Fibroblast of lung (primary cell): ENCODE results near the gene LMF1. TPM values are rescaled to one million over a fixed set of nuclear protein-coding genes. Genes with fewer than 3 reads are reported as not detected.

ENCODE experiments used
- DNase-seq, 2 donors: peaks; one replicate each; pipeline versions ENCODE4 v3.0.0 to v3.0.0-alpha.2; 2010; ENCODE audit warnings: low read depth in 2 of 2
- H2AFZ ChIP-seq: 2 replicates; pipeline ENCODE4 v1.5.1; 2012; ENCODE audit warnings: low read length, control low read depth, inconsistent platforms
- H3K27ac ChIP-seq: 2 replicates; pipeline ENCODE4 v1.5.1; 2011; ENCODE audit warnings: low read length, control low read depth; ENCODE audit not compliant: insufficient read depth
- H3K27me3 ChIP-seq: 2 replicates; pipeline ENCODE4 v1.5.1; 2011; ENCODE audit warnings: mild to moderate bottlenecking, low read length; ENCODE audit not compliant: control insufficient read depth, insufficient read depth
- H3K36me3 ChIP-seq: 2 replicates; pipeline ENCODE4 v1.5.1; 2011; ENCODE audit warnings: low read length; ENCODE audit not compliant: control insufficient read depth, insufficient read depth
- H3K4me1 ChIP-seq: 2 replicates; pipeline ENCODE4 v1.5.1; 2011; ENCODE audit warnings: low read length; ENCODE audit not compliant: control insufficient read depth, insufficient read depth; ENCODE audit errors: extremely low read depth
- H3K4me2 ChIP-seq: 2 replicates; pipeline ENCODE4 v1.5.1; 2011; ENCODE audit warnings: low read length, control low read depth; ENCODE audit not compliant: insufficient read depth; ENCODE audit errors: extremely low read depth
- H3K4me3 ChIP-seq, 4 experiments: fragments of 200-600 bp in 1 of 4; sonication (generic) in 1 of 4; replicated peaks in 1 of 4; 2 replicates each; pipeline ENCODE4 v1.5.1; 2011 to 2016; ENCODE audit warnings: low read length in 4 of 4, low read depth in 3 of 4, mild to moderate bottlenecking in 3 of 4, control low read depth in 2 of 4, inconsistent platforms in 1 of 4, mixed read lengths in 1 of 4; ENCODE audit not compliant: insufficient read depth in 1 of 4; ENCODE audit errors: control extremely low read depth in 1 of 4
- H3K79me2 ChIP-seq: 2 replicates; pipeline ENCODE4 v1.5.1; 2012; ENCODE audit warnings: mild to moderate bottlenecking, low read length, inconsistent platforms; ENCODE audit not compliant: control insufficient read depth, insufficient read depth
- H3K9ac ChIP-seq: 2 replicates; pipeline ENCODE4 v1.5.1; 2011; ENCODE audit warnings: mild to moderate bottlenecking, low read length, control low read depth; ENCODE audit not compliant: insufficient read depth
- H3K9me3 ChIP-seq: 2 replicates; pipeline ENCODE4 v1.5.1; 2012; ENCODE audit warnings: low read depth, low read length; ENCODE audit not compliant: control insufficient read depth, insufficient read depth
- H4K20me1 ChIP-seq: 2 replicates; pipeline ENCODE4 v1.5.1; 2011; ENCODE audit warnings: low read length; ENCODE audit not compliant: control insufficient read depth, insufficient read depth; ENCODE audit errors: extremely low read depth
- CTCF ChIP-seq, 2 donors: IDR thresholded peaks in 1 of 2; conservative IDR thresholded peaks in 1 of 2; 1 replicate in 1 of 2; 2 replicates in 1 of 2; pipeline ENCODE4 v1.5.1; 2011 to 2012; ENCODE audit warnings: low read length in 2 of 2, control low read depth in 1 of 2, inconsistent platforms in 1 of 2, low read depth in 1 of 2, mild to moderate bottlenecking in 1 of 2
- EZH2 ChIP-seq: IDR thresholded peaks from 2 replicates; pipeline ENCODE4 v1.5.1; 2012; ENCODE audit warnings: low read length, control low read depth, mild to moderate bottlenecking; ENCODE audit errors: missing control alignments
- polyA plus RNA-seq, 2 donors: library from polyadenylated mRNA; depleted of rRNA in 1 of 2; stranded (reverse) in 1 of 2; unstranded in 1 of 2; fragments of >200 nt; gene quantifications; 2 replicates each; pipeline ENCODE4 v1.2.1, GENCODE V29; 2011 to 2012; ENCODE audit warnings: missing spikeins in 1 of 2
- total RNA-seq: library from RNA; depleted of rRNA; stranded (reverse); fragments of >200 nt; gene quantifications from 2 replicates; pipeline ENCODE4 v1.2.1, GENCODE V29; 2014

LMF1 gene
- total and polyA plus RNA-seq, 2 donors (not counting 1 experiment from before 2014, with no cell fraction given), result 12.3 to 12.6 TPM

GRCh38 chr16:848510-849253 is 122.1 kb downstream of the LMF1 start:
- Histone ChIP-seq H3K79me2 (no peaks in the 10 kb centered on the region), H3K4me2 (no peak overlapping the region), H3K9me3 (no peaks in the 10 kb centered on the region), H3K4me3 (no peak overlapping the region), H3K4me1 (no peaks in the 10 kb centered on the region), H4K20me1 (no peaks in the 10 kb centered on the region), H3K36me3 (no peaks in the 10 kb centered on the region), H2AFZ (no peak overlapping the region), H3K9ac (no peak overlapping the region), H3K27me3 (no peaks in the 10 kb centered on the region), H3K27ac (no peak overlapping the region)
- no peak for DNase-seq
- TF ChIP-seq EZH2 (no peak), CTCF (conservative IDR thresholded peaks at IDR 0.05 in 1 of 2, IDR thresholded peaks at IDR 0.05 in 1 of 2; ENCODE audit: low read depth in 1 of 2, low read length in 2 of 2) (no peak)

GRCh38 chr16:847681-848445 is 122.9 kb downstream of the LMF1 start:
- no peak overlapping the region for H2AFZ ChIP-seq
- no peaks in the 10 kb centered on the region for H3K4me1 ChIP-seq
- H3K79me2 ChIP-seq, result no peaks in the 10 kb centered on the region
- no peak overlapping the region for H3K9ac ChIP-seq
- H3K27me3 ChIP-seq, result no peaks in the 10 kb centered on the region
- DNase-seq, result no peak
- H3K9me3 ChIP-seq, result no peaks in the 10 kb centered on the region
- no peaks in the 10 kb centered on the region for H4K20me1 ChIP-seq
- H3K27ac ChIP-seq, result no peak overlapping the region
- H3K4me3 ChIP-seq, result no peak overlapping the region
- no peak for TF ChIP-seq CTCF (conservative IDR thresholded peaks at IDR 0.05 in 1 of 2, IDR thresholded peaks at IDR 0.05 in 1 of 2; ENCODE audit: low read depth in 1 of 2, low read length in 2 of 2)
- TF ChIP-seq EZH2, result no peak
- H3K36me3 ChIP-seq, result no peaks in the 10 kb centered on the region
- no peak overlapping the region for H3K4me2 ChIP-seq

GRCh38 chr16:847151-847550 is 123.6 kb downstream of the LMF1 start:
- no peak overlapping the region for H3K4me3 ChIP-seq
- DNase-seq, result no peak
- no peak overlapping the region for H2AFZ ChIP-seq
- H3K36me3 ChIP-seq, result no peaks in the 10 kb centered on the region
- no peak overlapping the region for H3K27ac ChIP-seq
- no peaks in the 10 kb centered on the region for H3K9me3 ChIP-seq
- H3K79me2 ChIP-seq, result no peaks in the 10 kb centered on the region
- no peak overlapping the region for H3K9ac ChIP-seq
- H3K4me1 ChIP-seq, result no peaks in the 10 kb centered on the region
- H3K4me2 ChIP-seq, result no peak overlapping the region
- TF ChIP-seq EZH2 (no peak), CTCF (conservative IDR thresholded peaks at IDR 0.05 in 1 of 2, IDR thresholded peaks at IDR 0.05 in 1 of 2; ENCODE audit: low read depth in 1 of 2, low read length in 2 of 2) (no peak)
- H3K27me3 ChIP-seq, result no peaks in the 10 kb centered on the region
- no peaks in the 10 kb centered on the region for H4K20me1 ChIP-seq
